Hematopoietic multipotent progenitor cell treated with erythropoietin and hydrocortisone succinate and interleukin-3 and kit ligand, for 15 days (in vitro differentiated cells): Measurements from ENCODE around the gene OCSTAMP.

Experiments used
- DNase-seq: peaks from one replicate; pipeline ENCODE4 v3.0.0-alpha.2; 2015; ENCODE audit warnings: low spot score

The OCSTAMP gene

GRCh38 chr20:46573234-46573633 lies 22.8 kb upstream of the OCSTAMP start:
- DNase-seq: no peak

- no peak for DNase-seq
Measured at GRCh38 chr20:46572790-46573189, 22.3 kb upstream of the OCSTAMP start.

DNA sequence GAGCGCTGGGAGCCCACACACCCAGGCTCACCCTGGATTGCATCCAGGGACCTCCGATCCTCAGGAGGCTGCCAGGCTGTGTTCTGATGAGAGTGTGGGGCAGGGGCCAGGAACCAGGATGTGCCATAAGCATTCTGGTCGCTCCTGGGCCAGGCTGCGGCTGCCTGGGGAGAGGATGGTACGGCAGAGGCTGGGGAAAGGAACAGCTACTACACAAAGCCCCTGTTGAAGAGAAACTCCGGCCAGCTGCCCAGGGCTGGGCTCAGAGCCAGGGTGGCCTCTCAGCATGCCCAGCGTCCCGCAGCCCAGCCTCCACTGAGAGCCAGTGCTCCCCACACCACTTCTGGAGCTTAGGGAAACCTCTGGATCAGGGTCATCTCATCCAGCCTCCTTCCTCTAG lies 21.7 kb upstream of the OCSTAMP start:
- no peak for DNase-seq

DNA sequence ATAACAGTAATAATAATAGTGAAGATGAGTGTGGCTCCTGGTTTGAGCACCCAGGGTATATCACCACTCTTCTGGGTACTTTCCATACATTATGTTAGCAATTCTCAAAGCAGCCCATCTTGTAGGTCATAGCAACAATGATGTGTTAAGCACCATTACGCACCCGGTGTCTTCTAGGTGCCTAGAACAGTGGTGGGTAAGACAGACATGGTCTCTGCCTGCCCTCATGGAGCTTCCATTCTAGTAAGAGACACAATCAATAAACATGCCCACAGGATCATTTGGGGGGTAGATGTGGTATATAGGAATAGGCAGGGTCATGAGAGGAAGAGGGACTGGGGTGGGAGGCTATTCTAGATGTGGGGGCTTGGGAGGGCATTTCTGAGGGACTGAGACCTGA lies 21.0 kb upstream of the OCSTAMP start:
- DNase-seq: no peak

GRCh38 chr20:46570956-46571355 lies 20.5 kb upstream of the OCSTAMP start:
- no peak for DNase-seq

GRCh38 chr20:46569961-46570360 lies 19.5 kb upstream of the OCSTAMP start:
- DNase-seq: no peak

- DNase-seq: peak; percentile 67
Measured at GRCh38 chr20:46568570-46569129, 18.2 kb upstream of the OCSTAMP start.

DNA sequence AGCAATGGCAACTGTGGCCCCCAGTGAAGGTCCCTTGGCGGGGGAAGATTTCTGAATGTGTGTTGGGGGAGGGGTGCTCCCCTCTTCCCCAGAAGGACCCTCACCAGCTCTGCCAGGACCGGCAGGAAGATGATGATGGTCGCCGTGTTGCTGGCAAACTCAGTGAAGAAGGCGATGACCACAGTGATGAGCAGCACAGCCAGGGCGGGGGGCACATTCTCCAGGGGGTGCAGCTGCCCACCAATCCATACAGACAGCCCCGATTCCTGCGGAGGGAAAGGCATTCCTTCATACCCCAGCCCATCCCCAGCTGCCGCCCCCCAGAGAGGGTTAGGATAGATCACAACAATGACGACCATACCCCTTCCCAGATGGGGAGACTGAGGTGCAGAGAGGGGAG lies 15.7 kb upstream of the OCSTAMP start:
- no peak for DNase-seq

DNA sequence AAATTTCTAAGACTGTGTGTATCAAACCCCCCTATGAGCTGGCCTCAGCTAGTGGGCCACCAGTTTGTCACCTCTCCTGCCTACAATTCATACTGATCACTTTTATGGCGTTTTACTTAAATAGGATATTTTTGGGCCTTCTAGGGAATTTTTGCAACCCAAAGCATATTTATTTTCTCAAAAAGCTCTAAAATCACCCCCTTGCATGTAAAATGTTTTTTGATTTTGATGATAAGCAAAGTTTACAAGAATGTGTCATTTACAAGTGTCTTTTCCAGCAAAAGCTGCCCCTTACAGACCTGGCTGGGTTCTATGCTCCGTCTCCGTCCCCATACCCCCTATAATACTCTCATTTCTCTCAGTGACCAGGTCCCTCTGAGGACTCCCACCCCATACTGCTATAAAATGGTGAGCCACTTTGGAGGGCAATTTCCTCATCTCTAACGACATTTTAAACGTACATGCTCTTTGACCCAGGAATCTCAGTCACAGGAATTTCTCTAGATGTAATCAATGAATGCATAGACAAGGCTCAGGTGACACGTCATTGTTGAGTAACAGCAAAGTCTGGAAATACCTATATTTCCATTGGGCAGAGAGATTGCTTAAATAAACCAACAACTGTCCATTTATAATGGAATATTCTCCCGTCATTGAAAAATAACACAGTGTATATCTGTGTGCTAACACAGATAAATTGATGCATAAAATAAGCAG lies 13.9 kb upstream of the OCSTAMP start:
- no peak for DNase-seq

GRCh38 chr20:46563860-46564221 lies 13.4 kb upstream of the OCSTAMP start:
- DNase-seq: peak; percentile 22

DNA sequence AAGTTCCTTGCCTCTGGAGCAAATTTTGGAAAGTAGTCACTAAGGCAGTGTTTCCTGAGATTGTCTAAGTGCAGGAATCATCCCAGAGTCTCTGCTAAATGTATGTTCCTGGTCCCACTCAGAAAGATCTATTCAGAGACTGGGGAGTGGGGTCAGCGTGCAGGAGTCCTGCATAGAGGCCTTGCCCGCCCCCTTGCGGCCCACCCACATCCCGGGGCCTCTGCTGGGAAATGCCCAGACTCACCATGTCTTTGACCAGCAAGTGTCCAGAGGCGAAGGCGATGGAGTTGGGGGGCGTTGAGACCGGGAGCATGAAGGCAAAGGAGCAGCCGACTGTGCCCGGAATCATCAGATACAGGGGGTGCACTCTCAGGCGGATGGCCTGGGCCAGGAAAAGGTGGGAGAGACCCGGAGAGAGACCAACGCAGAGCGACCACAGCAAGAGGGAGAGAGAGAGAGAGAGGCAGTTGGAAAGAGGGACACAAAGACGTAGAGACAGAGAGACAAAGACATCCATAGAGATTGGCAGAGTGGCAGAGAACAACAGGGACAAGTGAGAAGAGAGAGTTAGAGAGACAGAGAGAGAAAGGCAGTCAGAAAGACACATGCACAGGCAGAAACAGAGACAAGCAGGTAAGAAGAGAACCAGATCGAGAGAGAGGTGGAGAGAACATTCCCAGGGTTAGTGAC lies 12.9 kb upstream of the OCSTAMP start:
- no peak for DNase-seq

GRCh38 chr20:46562373-46563169 lies 12.1 kb upstream of the OCSTAMP start:
- DNase-seq: peak; percentile 60

DNA sequence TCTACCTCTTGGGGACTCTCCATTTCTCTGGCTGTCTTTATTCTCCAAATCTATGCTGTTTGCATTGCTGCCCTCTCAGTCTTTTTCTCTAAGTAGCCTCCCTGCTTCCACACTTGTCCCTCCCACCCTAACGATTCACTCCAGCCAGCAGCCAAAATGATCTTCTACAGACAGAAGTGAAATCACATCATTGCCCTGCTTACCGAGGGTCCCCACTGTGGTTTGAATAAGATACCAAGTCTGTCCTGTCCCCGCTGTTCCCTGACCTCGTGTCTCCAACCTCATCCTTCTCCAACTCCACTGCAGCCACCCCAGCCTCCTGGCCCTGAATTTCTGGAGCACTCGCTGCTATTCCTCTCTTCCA lies 11.5 kb upstream of the OCSTAMP start:
- DNase-seq: no peak

GRCh38 chr20:46559685-46560440 lies 9.4 kb upstream of the OCSTAMP start:
- no peak for DNase-seq

- no peak for DNase-seq
Measured at GRCh38 chr20:46559001-46559400, 8.5 kb upstream of the OCSTAMP start.

- no peak for DNase-seq
Measured at GRCh38 chr20:46558511-46558959, 8.1 kb upstream of the OCSTAMP start.

- no peak for DNase-seq
Measured at GRCh38 chr20:46557231-46557956, 6.9 kb upstream of the OCSTAMP start.

DNA sequence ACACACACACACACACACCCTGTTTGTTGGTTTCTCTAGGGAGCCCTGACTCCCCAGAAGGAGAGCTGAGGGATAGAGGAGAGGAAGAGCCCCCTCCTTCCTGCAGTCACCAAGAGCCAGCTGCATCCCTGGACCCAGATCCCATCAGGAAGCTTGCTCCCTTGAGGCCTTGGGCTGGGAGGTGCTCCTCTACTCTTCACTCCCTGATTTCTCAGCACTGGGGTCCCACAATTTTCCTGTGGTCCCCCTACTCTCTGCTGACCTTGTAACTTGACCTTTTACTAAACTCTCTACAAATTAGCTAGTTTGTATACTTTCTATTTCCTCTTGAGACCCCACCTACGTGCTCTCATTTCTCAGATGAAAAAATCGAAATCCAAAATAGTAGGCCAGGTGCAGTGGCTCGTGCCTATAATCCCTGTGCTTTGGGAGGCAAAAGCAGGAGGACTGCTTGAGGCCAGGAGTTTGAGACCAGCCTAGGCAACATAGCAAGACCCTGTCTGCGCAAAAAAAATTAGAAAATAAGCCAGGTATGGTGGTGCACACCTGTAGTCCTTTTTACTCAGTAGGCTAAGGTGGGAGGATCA lies 5.0 kb upstream of the OCSTAMP start:
- DNase-seq: no peak

DNA sequence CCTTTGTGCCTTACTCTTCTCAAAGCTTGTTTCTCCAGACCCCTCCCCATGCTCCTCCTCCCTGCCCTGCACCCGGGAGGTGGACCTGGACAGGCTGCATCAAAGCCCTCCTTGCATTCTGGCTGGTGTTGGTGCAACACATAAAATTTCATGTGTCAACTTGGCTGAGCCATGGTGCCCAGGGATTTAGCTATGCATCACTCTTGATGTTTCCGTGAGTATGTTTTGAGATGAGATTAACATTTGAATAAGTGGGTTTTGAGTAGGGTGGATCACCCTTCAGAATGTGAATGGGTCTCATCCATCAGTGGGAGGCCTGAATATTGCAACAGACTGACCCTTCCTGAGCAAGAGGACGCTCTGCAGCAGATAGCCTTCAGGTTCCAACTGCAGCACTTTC lies 4.4 kb upstream of the OCSTAMP start:
- no peak for DNase-seq

DNA sequence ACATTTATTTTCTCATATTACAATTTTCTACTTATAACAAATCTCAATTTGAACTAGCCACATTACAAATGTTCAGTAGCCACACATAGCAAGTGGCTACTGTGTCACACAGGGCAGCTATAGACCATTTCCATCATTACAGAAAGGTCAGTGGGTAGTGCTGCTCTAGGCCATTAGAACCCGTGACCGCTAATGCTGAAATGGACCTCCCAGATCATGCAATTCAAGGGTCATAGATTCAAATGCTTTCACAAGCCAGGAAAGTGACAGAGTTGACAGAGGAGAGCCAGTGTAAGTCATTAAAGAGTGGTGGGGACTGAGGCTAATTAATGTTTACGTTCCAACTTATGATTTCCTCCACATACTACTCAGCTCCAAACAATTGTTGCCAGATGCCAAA lies 3.5 kb upstream of the OCSTAMP start:
- no peak for DNase-seq
